Liver (tissue), 3 donors: Measurements from ENCODE around the gene CRADD.

Experiments used
- GABPA ChIP-seq, 2 donors: IDR thresholded peaks in 1 of 2; conservative IDR thresholded peaks in 1 of 2; 2 replicates each; pipeline ENCODE4 v1.6.1; 2016; ENCODE audit warnings: antibody characterized with exemption in 2 of 2, mild to moderate bottlenecking in 1 of 2, moderate library complexity in 1 of 2
- HNF4A ChIP-seq, 2 donors: conservative IDR thresholded peaks; 2 replicates each; pipeline ENCODE4 v1.6.1; 2016; ENCODE audit warnings: antibody characterized with exemption in 2 of 2, mild to moderate bottlenecking in 2 of 2
- HNF4G ChIP-seq: IDR thresholded peaks from 2 replicates; pipeline ENCODE4 v1.6.1; 2016; ENCODE audit warnings: antibody characterized with exemption
- JUND ChIP-seq, 2 donors: IDR thresholded peaks; 2 replicates each; pipeline ENCODE4 v1.6.1; 2016; ENCODE audit warnings: antibody characterized with exemption in 2 of 2
- MAX ChIP-seq: IDR thresholded peaks from 2 replicates; pipeline ENCODE4 v1.6.1; 2016; ENCODE audit warnings: antibody characterized with exemption
- RAD21 ChIP-seq, 2 donors: IDR thresholded peaks; 2 replicates each; pipeline ENCODE4 v1.6.1; 2016; ENCODE audit warnings: antibody characterized with exemption in 2 of 2, mild to moderate bottlenecking in 2 of 2
- REST ChIP-seq: IDR thresholded peaks from 2 replicates; pipeline ENCODE4 v1.6.1; 2016; ENCODE audit warnings: antibody characterized with exemption, mild to moderate bottlenecking
- RXRA ChIP-seq, 2 donors: IDR thresholded peaks; 2 replicates each; pipeline ENCODE4 v1.6.1; 2017 to 2018; ENCODE audit warnings: antibody characterized with exemption in 2 of 2, mild to moderate bottlenecking in 1 of 2
- SP1 ChIP-seq: IDR thresholded peaks from 2 replicates; pipeline ENCODE4 v1.6.1; 2018; ENCODE audit warnings: antibody characterized with exemption, mild to moderate bottlenecking
- TAF1 ChIP-seq: conservative IDR thresholded peaks from 2 replicates; pipeline ENCODE4 v1.6.1; 2016; ENCODE audit warnings: antibody characterized with exemption, mild to moderate bottlenecking
- YY1 ChIP-seq: IDR thresholded peaks from 2 replicates; pipeline ENCODE4 v1.6.1; 2016; ENCODE audit warnings: antibody characterized with exemption, mild to moderate bottlenecking
- ZBTB33 ChIP-seq: IDR thresholded peaks from 2 replicates; pipeline ENCODE4 v1.6.1; 2016; ENCODE audit warnings: antibody characterized with exemption
- TF ChIP-seq, protein P1 (sequence below): fragments of 150-350 bp; IDR thresholded peaks from 2 replicates; pipeline ENCODE4 v1.5.1; 2017; ENCODE audit warnings: improper control_type of control experiment, low read depth, low read length; ENCODE audit not compliant: missing input control
- TF ChIP-seq, protein P2 (sequence below): IDR thresholded peaks from 2 replicates; pipeline ENCODE4 v1.6.1; 2016; ENCODE audit warnings: antibody characterized with exemption
- donor health status: healthy.
- donor health status: healthy.

DNA sequence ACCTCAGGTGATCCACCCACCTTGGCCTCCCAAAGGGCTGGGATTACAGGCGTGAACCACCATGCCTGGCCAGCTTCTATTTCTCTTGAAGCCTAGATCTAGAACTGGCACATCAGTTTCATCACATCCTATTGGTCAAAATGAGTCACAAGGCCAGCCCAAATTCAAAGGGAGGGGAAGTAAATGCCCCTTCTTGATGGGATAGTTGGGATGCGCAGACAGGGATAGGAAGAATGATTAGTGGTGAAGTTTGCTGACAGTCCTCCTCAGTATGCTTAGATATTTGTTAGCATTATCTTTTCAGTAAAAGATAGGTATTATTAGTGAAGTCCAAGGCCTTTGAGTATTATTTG is 33.4 kb downstream of the CRADD start:
- TF ChIP-seq GABPA (IDR thresholded peaks at IDR 0.05 in 1 of 2, conservative IDR thresholded peaks at IDR 0.05 in 1 of 2) (no peak), MAX (no peak), RXRA (IDR thresholded peaks at IDR 0.05) (no peak), SP1 (no peak), RAD21 (IDR thresholded peaks at IDR 0.05) (no peak), TAF1 (no peak), YY1 (no peak), REST (no peak), ZBTB33 (no peak), HNF4A (conservative IDR thresholded peaks at IDR 0.05) (no peak), HNF4G (no peak), JUND (IDR thresholded peaks at IDR 0.05) (no peak)
- TF ChIP-seq, protein P1, sequence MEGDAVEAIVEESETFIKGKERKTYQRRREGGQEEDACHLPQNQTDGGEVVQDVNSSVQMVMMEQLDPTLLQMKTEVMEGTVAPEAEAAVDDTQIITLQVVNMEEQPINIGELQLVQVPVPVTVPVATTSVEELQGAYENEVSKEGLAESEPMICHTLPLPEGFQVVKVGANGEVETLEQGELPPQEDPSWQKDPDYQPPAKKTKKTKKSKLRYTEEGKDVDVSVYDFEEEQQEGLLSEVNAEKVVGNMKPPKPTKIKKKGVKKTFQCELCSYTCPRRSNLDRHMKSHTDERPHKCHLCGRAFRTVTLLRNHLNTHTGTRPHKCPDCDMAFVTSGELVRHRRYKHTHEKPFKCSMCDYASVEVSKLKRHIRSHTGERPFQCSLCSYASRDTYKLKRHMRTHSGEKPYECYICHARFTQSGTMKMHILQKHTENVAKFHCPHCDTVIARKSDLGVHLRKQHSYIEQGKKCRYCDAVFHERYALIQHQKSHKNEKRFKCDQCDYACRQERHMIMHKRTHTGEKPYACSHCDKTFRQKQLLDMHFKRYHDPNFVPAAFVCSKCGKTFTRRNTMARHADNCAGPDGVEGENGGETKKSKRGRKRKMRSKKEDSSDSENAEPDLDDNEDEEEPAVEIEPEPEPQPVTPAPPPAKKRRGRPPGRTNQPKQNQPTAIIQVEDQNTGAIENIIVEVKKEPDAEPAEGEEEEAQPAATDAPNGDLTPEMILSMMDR: no peak
- TF ChIP-seq, protein P2, sequence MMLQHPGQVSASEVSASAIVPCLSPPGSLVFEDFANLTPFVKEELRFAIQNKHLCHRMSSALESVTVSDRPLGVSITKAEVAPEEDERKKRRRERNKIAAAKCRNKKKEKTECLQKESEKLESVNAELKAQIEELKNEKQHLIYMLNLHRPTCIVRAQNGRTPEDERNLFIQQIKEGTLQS: no peak
